Esophagus (tissue), 2 donors: ENCODE results near the gene AK6. TPM values are rescaled to one million over a fixed set of nuclear protein-coding genes. Genes with fewer than 3 reads are reported as not detected.
A peak's percentile ranks its signal among the peaks of the same experiment; 100 is the strongest.
"Not testable (repeated sequence)": the region's sequence is repeated elsewhere in the genome, so short reads cannot be mapped to it uniquely, and the experiment has no call there.

ENCODE experiments used
- H3K27ac ChIP-seq, 2 donors: one replicate each; pipeline ENCODE4 v1.5.1; 2013; ENCODE audit warnings: low read depth in 2 of 2, mild to moderate bottlenecking in 2 of 2, inconsistent platforms in 1 of 2, low read length in 1 of 2, moderate library complexity in 1 of 2
- H3K27me3 ChIP-seq, 2 donors: one replicate each; pipeline ENCODE4 v1.6.1; 2013; ENCODE audit warnings: low read length in 2 of 2, control low read depth in 1 of 2, mild to moderate bottlenecking in 1 of 2; ENCODE audit not compliant: insufficient read depth in 2 of 2, control insufficient read depth in 1 of 2
- H3K36me3 ChIP-seq, 2 donors: one replicate each; pipeline ENCODE4 v1.6.1; 2013; ENCODE audit warnings: low read length in 1 of 2; ENCODE audit not compliant: control insufficient read depth in 2 of 2, insufficient read depth in 2 of 2
- H3K4me1 ChIP-seq, 2 donors: one replicate each; pipeline ENCODE4 v1.6.1; 2013; ENCODE audit warnings: low read length in 1 of 2; ENCODE audit not compliant: control insufficient read depth in 2 of 2, insufficient read depth in 2 of 2
- H3K4me3 ChIP-seq, 2 donors: one replicate each; pipeline ENCODE4 v1.5.1; 2013; ENCODE audit warnings: low read length in 2 of 2, mild to moderate bottlenecking in 2 of 2, low read depth in 1 of 2, moderate library complexity in 1 of 2
- H3K9me3 ChIP-seq, 2 donors: one replicate each; pipeline ENCODE4 v1.6.1; 2013; ENCODE audit warnings: mild to moderate bottlenecking in 2 of 2, low read depth in 1 of 2, low read length in 1 of 2, moderate library complexity in 1 of 2; ENCODE audit not compliant: control insufficient read depth in 2 of 2, insufficient read depth in 1 of 2
- WGBS, 2 donors: extraction: QIAGEN DNeasy Blood & Tissue Kit; methylation state at CpG; one replicate each; pipeline ENCODE4 v1.1.7; 2013; 5-methylcytosine and 5-hydroxymethylcytosine counted together
- polyA plus RNA-seq, 2 donors: library from polyadenylated mRNA; stranded (reverse); fragments of 200-250 nt; gene quantifications; one replicate each; pipeline ENCODE4 v1.2.3, GENCODE V29; 2013
- donor health status: healthy with polysubstance abuse.
- donor health status: Bipolar disorder and iron deficiency.

AK6 gene
- polyA plus RNA-seq, 2 donors, result 27.8 to 43.2 TPM

DNA sequence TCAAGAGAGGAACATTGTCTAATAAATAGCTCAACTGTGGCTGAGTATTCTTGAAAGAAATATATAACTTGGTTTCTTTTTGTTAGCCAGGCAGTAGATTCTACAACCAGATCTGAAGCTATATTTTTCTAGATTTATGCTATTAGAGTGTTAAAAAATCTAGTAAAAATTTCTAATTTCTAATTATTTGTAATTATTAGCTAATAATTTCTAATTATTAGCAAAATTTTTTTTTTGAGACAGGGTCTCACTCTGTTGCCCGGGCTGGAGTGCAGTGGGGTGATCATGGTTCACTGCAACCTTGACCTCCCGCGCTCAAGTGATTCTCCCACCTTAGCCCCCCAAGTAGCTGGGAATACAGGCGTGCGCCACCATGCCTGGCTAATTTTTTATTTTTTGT, 3.1 kb upstream of the AK6 start:
- no peak overlapping the region for H3K4me3 ChIP-seq
- H3K4me1 ChIP-seq, result peaks cover 3 to 4% of the 10 kb centered on the region in 2 donors
- 98% methylated on average over 5 of the region's 5 CpGs for WGBS, 2 donors
- peaks cover 0 to 3% of the 10 kb centered on the region in 2 donors for H3K36me3 ChIP-seq
- H3K27ac ChIP-seq, result no peak overlapping the region
- H3K27me3 ChIP-seq, result no peaks in the 10 kb centered on the region
- no peaks in the 10 kb centered on the region for H3K9me3 ChIP-seq

DNA sequence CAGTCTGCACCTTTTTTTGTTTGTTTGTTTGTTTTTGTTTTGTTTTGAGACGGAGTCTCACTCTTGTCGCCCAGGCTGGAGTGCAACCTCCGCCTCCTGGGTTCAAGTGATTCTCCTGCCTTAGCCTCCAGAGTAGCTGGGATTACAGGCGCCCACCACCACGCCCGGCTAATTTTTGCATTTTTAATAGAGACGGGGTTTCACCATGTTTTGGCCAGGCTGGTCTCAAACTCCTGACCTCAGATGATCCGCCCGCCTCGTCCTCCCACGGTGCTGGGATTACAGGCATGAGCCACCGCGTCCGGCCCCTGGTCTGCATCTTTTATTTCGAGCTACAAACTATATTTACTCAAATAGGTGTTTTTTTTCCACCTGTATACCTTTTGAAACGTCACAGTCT, 1.0 kb upstream of the AK6 start:
- not testable (repeated sequence) for H3K27me3 ChIP-seq, H3K9me3 ChIP-seq, H3K27ac ChIP-seq, H3K36me3 ChIP-seq, H3K4me1 ChIP-seq
- 1 to 2% methylated on average over 16 of the region's 16 CpGs for WGBS, 2 donors
- peak overlapping the region; percentile 76 to 96 for H3K4me3 ChIP-seq

DNA sequence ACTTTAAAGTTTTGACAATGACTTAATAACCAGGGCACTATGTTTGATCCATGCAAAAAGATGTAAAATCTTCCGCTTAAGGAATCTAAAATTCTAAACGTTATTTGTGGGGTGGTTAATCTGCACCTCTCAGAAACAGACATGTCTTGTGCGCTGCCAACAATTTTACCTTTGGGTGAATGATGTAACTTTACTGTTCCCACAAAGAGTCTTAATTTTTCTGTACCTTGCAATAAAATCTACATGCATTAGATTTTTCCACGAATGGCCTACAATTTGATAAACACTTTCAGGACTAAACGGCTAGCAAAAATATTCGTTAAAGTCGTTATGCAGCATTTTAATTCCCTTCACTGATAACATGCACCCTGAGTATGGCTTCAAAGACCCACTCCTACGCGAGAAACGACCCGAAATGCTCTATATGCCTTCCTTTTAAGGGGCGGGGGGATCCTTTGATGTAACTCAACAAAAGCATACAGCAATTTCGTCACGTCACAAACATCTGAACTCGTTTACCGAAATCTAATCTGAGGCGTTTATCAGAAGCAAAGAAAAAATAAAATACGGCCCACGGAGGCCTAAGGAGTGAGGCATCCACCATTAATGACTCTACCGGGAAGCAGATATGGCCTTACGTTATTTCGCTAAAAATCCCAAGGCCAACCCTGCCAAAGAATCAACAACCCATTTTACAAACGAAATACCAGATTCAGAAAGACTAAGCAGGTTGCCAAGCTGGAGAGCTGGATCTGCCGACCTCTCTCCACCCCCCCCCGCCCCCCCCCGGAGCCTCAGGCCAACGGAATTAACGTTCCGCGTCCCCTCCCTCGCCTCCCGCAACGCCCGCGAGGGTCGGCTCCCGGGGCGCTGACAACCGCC, 621 bp downstream of the AK6 start:
- Histone ChIP-seq H3K4me1 (peaks cover 3 to 4% of the 10 kb centered on the region in 2 donors), H3K36me3 (no peaks in the 10 kb centered on the region)
- 1 to 2% methylated on average over 35 to 39 of the region's 39 CpGs for WGBS, 2 donors

DNA sequence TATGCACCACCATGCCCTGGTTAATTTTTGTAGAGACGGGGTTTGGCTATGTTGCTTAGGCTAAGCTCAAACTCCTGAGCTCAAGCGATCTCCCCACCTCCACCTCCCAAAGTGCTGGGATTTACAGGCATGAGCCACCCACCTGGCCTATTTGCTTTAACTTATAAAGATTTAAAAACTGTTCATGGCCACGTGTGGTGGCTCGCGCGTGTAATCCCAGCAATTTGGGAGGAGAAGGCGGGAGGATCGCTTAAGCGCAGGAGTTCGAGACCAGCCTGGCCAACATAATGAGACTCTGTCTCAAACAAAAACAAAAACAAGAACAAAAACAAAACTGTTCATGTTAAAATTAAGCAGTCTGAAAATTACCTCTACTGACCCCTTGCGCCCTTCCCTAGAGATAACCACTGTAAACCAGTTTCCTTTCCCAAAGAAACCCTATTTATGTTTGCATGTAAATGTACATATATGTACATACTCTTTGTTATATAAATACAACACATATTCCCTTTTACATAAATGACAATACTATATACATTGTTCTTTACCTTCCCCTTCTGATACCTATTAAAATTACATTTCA, 1.5 kb downstream of the AK6 start:
- WGBS, 2 donors, result 91 to 92% methylated on average over 11 of the region's 11 CpGs

More for the DNA sequence above, 621 bp downstream of the AK6 start:
- Histone ChIP-seq H3K27me3 (no peaks in the 10 kb centered on the region), H3K9me3 (no peaks in the 10 kb centered on the region), H3K4me3 (peak overlapping the region; percentile 76 to 96), H3K27ac (peak overlapping the region; percentile 97 to 99)

DNA sequence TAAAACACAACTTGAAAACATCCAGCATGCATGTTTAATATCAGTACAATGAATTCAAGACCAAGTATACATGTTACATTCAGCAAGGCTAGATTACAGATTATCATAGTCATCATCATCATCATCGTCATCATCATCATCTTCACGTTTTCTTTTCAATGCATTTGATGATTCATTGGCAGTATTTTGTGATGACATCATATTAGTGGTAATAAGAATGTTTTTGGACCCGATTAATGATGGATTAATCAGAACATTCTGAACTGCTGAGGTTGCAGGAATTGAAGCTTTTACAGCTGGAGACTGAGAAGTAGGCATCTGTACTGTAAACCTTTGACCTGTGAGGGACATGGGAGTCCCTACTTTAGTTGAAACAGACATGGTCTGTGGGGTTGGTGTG, 4.5 kb downstream of the AK6 start:
- peaks cover 0 to 3% of the 10 kb centered on the region in 2 donors for H3K36me3 ChIP-seq
- WGBS, 2 donors, result 52 to 60% methylated on average over 3 of the region's 3 CpGs

More for the DNA sequence above, 1.5 kb downstream of the AK6 start:
- peaks cover 3 to 4% of the 10 kb centered on the region in 2 donors for H3K4me1 ChIP-seq
- H3K27me3 ChIP-seq, result no peaks in the 10 kb centered on the region
- H3K27ac ChIP-seq, result no peak overlapping the region
- no peak overlapping the region for H3K4me3 ChIP-seq
- H3K9me3 ChIP-seq, result no peaks in the 10 kb centered on the region
- no peaks in the 10 kb centered on the region for H3K36me3 ChIP-seq

DNA sequence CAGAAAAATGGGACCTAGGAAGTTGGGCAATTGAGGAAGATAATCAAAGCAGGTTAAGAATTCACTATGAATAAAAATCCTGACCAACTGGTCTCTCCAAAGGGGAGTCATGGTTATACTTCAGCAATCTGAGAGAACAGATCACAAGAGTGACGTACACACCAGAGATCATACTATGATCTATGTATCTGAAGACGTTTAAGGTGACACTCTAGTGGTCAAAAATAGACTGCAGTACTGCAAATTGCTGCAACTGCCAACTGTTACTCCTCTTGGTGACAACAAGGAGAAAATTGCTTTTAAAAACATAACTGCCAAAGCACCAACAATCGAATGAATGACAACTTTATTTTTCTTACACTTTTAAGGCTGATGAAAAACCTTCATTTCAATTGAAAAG, 4.9 kb downstream of the AK6 start:
- no peak overlapping the region for H3K27ac ChIP-seq
- no peak overlapping the region for H3K4me3 ChIP-seq
- H3K9me3 ChIP-seq, result no peaks in the 10 kb centered on the region
- H3K27me3 ChIP-seq, result no peaks in the 10 kb centered on the region
- H3K36me3 ChIP-seq, result peaks cover 0 to 3% of the 10 kb centered on the region in 2 donors
- H3K4me1 ChIP-seq, result peaks cover 3 to 4% of the 10 kb centered on the region in 2 donors
- WGBS, 2 donors, result 62 to 63% methylated on average over 3 of the region's 3 CpGs

More for the DNA sequence above, 4.5 kb downstream of the AK6 start:
- Histone ChIP-seq H3K27ac (no peak overlapping the region), H3K9me3 (no peaks in the 10 kb centered on the region), H3K4me3 (no peak overlapping the region), H3K27me3 (no peaks in the 10 kb centered on the region), H3K4me1 (peaks cover 3 to 4% of the 10 kb centered on the region in 2 donors)

DNA sequence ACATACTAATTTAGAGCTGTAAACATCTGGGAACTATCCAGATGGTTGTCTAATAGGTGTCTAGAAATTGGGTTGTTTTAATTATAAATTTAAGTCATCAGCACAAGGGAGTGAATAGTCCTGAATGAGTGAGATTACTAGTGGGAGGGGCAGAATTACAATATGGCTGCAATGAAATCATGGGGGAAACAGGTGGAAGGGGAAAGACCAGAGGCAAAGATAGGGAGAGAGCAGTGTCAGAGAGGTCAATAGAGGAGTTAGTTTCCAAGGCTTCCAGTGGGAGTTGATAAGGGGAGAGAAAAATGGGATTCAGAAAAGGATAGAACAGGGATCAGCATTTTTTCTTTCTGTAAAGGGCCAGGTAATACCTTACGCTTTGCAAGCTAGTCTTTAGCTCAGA, 8.9 kb downstream of the AK6 start:
- no peak overlapping the region for H3K27ac ChIP-seq
- H3K36me3 ChIP-seq, result peaks cover 0 to 3% of the 10 kb centered on the region in 2 donors
- no peaks in the 10 kb centered on the region for H3K27me3 ChIP-seq
- no peak overlapping the region for H3K4me3 ChIP-seq
- H3K9me3 ChIP-seq, result no peaks in the 10 kb centered on the region
- 88 to 94% methylated on average over 1 of the region's 1 CpG for WGBS, 2 donors
- no peaks in the 10 kb centered on the region for H3K4me1 ChIP-seq

DNA sequence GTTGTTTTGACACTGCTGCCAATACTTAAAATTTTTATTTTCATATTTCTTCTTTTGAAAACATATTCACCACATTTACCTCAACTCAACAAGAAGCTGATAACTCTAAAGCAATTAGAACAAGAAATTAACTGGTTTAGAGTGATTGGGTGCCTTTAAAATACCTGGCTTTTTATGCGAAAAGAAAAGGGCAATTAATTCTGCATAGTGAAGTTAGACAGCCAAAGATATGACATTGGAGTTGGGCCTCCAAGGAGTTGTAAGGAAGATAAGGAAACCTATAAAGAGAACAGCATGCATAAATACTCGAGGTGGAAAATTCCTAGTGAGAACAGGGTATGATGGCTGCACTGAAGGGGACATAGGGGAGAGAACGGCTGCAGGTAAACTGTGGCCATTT, 9.6 kb downstream of the AK6 start:
- WGBS, 2 donors, result 81 to 85% methylated on average over 3 of the region's 3 CpGs
- no peaks in the 10 kb centered on the region for H3K4me1 ChIP-seq
- H3K27me3 ChIP-seq, result no peaks in the 10 kb centered on the region
- no peak overlapping the region for H3K4me3 ChIP-seq
- H3K36me3 ChIP-seq, result peaks cover 0 to 3% of the 10 kb centered on the region in 2 donors
- no peaks in the 10 kb centered on the region for H3K9me3 ChIP-seq
- no peak overlapping the region for H3K27ac ChIP-seq

DNA sequence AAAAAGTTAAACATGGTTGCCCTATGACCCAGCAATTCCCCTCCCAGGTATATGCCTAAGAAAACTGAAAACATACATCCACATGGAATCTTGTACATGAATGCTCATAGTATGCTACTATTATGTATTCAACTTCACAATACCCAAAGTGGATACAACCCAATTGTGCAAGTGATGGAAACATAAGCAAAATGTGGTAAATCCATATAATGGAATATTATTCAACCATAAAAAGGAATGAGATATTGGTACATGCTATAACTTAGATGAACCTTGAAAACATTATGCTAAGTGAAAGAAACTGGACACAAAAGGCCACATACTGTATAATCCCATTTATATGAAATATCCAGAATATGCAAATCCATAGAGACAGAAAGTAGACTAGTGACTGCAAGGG, 18.7 kb downstream of the AK6 start:
- Histone ChIP-seq H3K4me1 (no peaks in the 10 kb centered on the region), H3K36me3 (peaks cover 0 to 5% of the 10 kb centered on the region in 2 donors), H3K4me3 (no peak overlapping the region), H3K27ac (no peak overlapping the region), H3K9me3 (no peaks in the 10 kb centered on the region), H3K27me3 (no peaks in the 10 kb centered on the region)
